A549 (cell line): ENCODE measurements around the gene PCSK5.

Source experiments
- CEBPB ChIP-seq, 2 experiments: fragments of >200 bp in 1 of 2; sonication (Bioruptor Twin) in 1 of 2; formaldehyde crosslinking in 1 of 2; IDR thresholded peaks; 2 replicates each; pipeline ENCODE4 v1.6.1; 2012 to 2016
- CTCF ChIP-seq: fragments of >200 bp; sonication (Bioruptor Twin); formaldehyde crosslinking; IDR thresholded peaks from 3 replicates; pipeline ENCODE4 v1.5.1; 2016
- EP300 ChIP-seq, 2 experiments: fragments of >200 bp; sonication (Bioruptor Twin); formaldehyde crosslinking; IDR thresholded peaks; 2 replicates in 1 of 2; 3 replicates in 1 of 2; pipeline ENCODE4 v1.6.1; 2016 to 2017
- HDAC2 ChIP-seq: fragments of 200-600 bp; sonication (generic); IDR thresholded peaks from 2 replicates; pipeline ENCODE4 v1.6.1; 2016
- HOXB5 ChIP-seq: fragments of 250-450 bp; sonication (Bioruptor Pico); IDR thresholded peaks from 2 replicates; pipeline ENCODE4 v1.5.0; 2020; ENCODE audit warnings: mild to moderate bottlenecking, moderate library complexity
- JUNB ChIP-seq: fragments of >200 bp; sonication (Bioruptor Twin); formaldehyde crosslinking; IDR thresholded peaks from 2 replicates; pipeline ENCODE4 v1.6.1; 2016
- KDM1A ChIP-seq: fragments of 200-600 bp; sonication (generic); IDR thresholded peaks from 2 replicates; pipeline ENCODE4 v1.6.1; 2016; ENCODE audit warnings: low read depth, mild to moderate bottlenecking
- MAX ChIP-seq: IDR thresholded peaks from 2 replicates; pipeline ENCODE4 v1.6.1; 2012
- NR3C1 ChIP-seq: fragments of >200 bp; sonication (Bioruptor Twin); formaldehyde crosslinking; IDR thresholded peaks from 3 replicates; pipeline ENCODE4 v1.6.1; 2017
- POLR2AphosphoS2 ChIP-seq: conservative IDR thresholded peaks from 2 replicates; pipeline ENCODE4 v1.6.1; 2012; ENCODE audit warnings: low read length, improper control_type of control experiment, inconsistent platforms
- RAD21 ChIP-seq, 2 experiments: fragments of >200 bp in 1 of 2; sonication (Bioruptor Twin) in 1 of 2; formaldehyde crosslinking in 1 of 2; IDR thresholded peaks in 1 of 2; conservative IDR thresholded peaks in 1 of 2; 2 replicates in 1 of 2; 3 replicates in 1 of 2; pipeline ENCODE4 v1.6.1; 2012 to 2018; ENCODE audit warnings: inconsistent platforms in 1 of 2
- REST ChIP-seq: fragments of 200-600 bp; sonication (generic); IDR thresholded peaks from 2 replicates; pipeline ENCODE4 v1.6.1; 2016; ENCODE audit warnings: antibody characterized with exemption, mild to moderate bottlenecking, moderate library complexity
- SMC3 ChIP-seq: fragments of >200 bp; sonication (Bioruptor Twin); formaldehyde crosslinking; IDR thresholded peaks from 3 replicates; pipeline ENCODE4 v1.6.1; 2018; ENCODE audit warnings: inconsistent platforms

GRCh38 chr9:75880618-75881017 lies 9.9 kb upstream of the PCSK5 start:
- TF ChIP-seq CEBPB (IDR thresholded peaks at IDR 0.05) (no peak), REST (no peak), KDM1A (no peak), HDAC2 (no peak), CTCF (no peak), MAX (no peak), HOXB5 (no peak), JUNB (no peak), RAD21 (conservative IDR thresholded peaks at IDR 0.05 in 1 of 2, IDR thresholded peaks at IDR 0.05 in 1 of 2) (no peak), POLR2AphosphoS2 (no peak), SMC3 (no peak), NR3C1 (no peak), EP300 (IDR thresholded peaks at IDR 0.05) (no peak)
